ENCODE measurements around the gene CFDP1. TPM values are rescaled to one million over a fixed set of nuclear protein-coding genes. Genes with fewer than 3 reads are reported as not detected.

Gene CFDP1
- total and polyA plus RNA-seq, 2 donors (not counting 3 experiments of a cell fraction or from before 2014, with no cell fraction given), result 17.8 to 53.8 TPM

- no peak overlapping the region for H3K27ac ChIP-seq (ENCODE audit: insufficient read depth, low read depth, low read length)
- dilution Hi-C loops (cut with MboI; ENCODE audit: extremely low pct_ligation_motif_present, low sequenced_read_pairs), result no loop called here
- no peak overlapping the region for H2AFZ ChIP-seq (ENCODE audit: low read depth, low read length)
- intact Hi-C loops (cut with micrococcal nuclease), result loop anchor here (2.0 kb wide), 1 partner anchor 14 kb away; no protein-coding TSS in a partner anchor
- ChIA-PET POLR2A (no interaction called here), CTCF (interaction anchor here (0.7 to 2.6 kb wide), 8 partner anchors 11 to 173 kb away, joined by 3 to 13 read pairs (median 3); no protein-coding TSS in a partner anchor)
- H3K9ac ChIP-seq (replicated peaks; ENCODE audit: extremely low read depth, insufficient read depth, low read length), result no peak overlapping the region
- H3K79me2 ChIP-seq (ENCODE audit: control insufficient read depth, insufficient read depth, low read length), result no peaks in the 10 kb centered on the region
- no peak for FAIRE-seq
- H4K20me1 ChIP-seq (replicated peaks; ENCODE audit: control insufficient read depth, extremely low read depth, insufficient read depth, low read length), result no peaks in the 10 kb centered on the region
- no peaks in the 10 kb centered on the region for H3K9me1 ChIP-seq (replicated peaks; ENCODE audit: control insufficient read depth, extremely low read depth, insufficient read depth, low read length)
- H3K4me2 ChIP-seq (ENCODE audit: insufficient read depth, low read length), result no peak overlapping the region
- peak; percentile 40 for DNase-seq (ENCODE audit: low read depth, low spot score)
- no peak for TF ChIP-seq POLR2AphosphoS5 (IDR thresholded peaks at IDR 0.05; ENCODE audit: insufficient read depth, low read depth, low read length)
- TF ChIP-seq EZH2 (IDR thresholded peaks at IDR 0.05; ENCODE audit: borderline replicate concordance, low read depth, low read length, severe bottlenecking), result no peak
- TF ChIP-seq JUN (IDR thresholded peaks at IDR 0.05; ENCODE audit: borderline replicate concordance, insufficient read depth, insufficient read length, low read depth), result no peak
- no peak for TF ChIP-seq POLR2A (IDR thresholded peaks at IDR 0.05; ENCODE audit: low read depth, low read length)
- no peaks in the 10 kb centered on the region for H3K27me3 ChIP-seq (ENCODE audit: control insufficient read depth in 2 of 2, insufficient read depth in 2 of 2, low read length in 2 of 2)
- no TSS peak for BruUV-seq (replicated peaks)
- H3K9me3 ChIP-seq (replicated peaks; ENCODE audit: control insufficient read depth, insufficient read depth, low read length), result no peaks in the 10 kb centered on the region
- H3K36me3 ChIP-seq (ENCODE audit: control insufficient read depth in 2 of 2, extremely low read depth in 1 of 2, insufficient read depth in 2 of 2, low read length in 2 of 2), result no peaks in the 10 kb centered on the region
- H3K4me1 ChIP-seq (ENCODE audit: control insufficient read depth, extremely low read depth, insufficient read depth, low read length), result peaks cover 3% of the 10 kb centered on the region
- no peak overlapping the region for H3K4me3 ChIP-seq (replicated peaks in 1 of 3; ENCODE audit: insufficient read depth in 1 of 3, low read depth in 1 of 3, low read length in 3 of 3)
Measured at GRCh38 chr16:75372236-75372856, 61.0 kb downstream of the CFDP1 start.

- intact Hi-C loops (cut with micrococcal nuclease), result no loop called here
- Histone ChIP-seq H3K9me3 (replicated peaks; ENCODE audit: control insufficient read depth, insufficient read depth, low read length) (no peaks in the 10 kb centered on the region), H3K9ac (replicated peaks; ENCODE audit: extremely low read depth, insufficient read depth, low read length) (no peak overlapping the region), H3K79me2 (ENCODE audit: control insufficient read depth, insufficient read depth, low read length) (no peaks in the 10 kb centered on the region), H3K27me3 (ENCODE audit: control insufficient read depth in 2 of 2, insufficient read depth in 2 of 2, low read length in 2 of 2) (no peaks in the 10 kb centered on the region), H3K9me1 (replicated peaks; ENCODE audit: control insufficient read depth, extremely low read depth, insufficient read depth, low read length) (no peaks in the 10 kb centered on the region), H2AFZ (ENCODE audit: low read depth, low read length) (no peak overlapping the region), H3K4me1 (ENCODE audit: control insufficient read depth, extremely low read depth, insufficient read depth, low read length) (peaks cover 2% of the 10 kb centered on the region), H3K4me2 (ENCODE audit: insufficient read depth, low read length) (no peak overlapping the region), H3K27ac (ENCODE audit: insufficient read depth, low read depth, low read length) (no peak overlapping the region), H3K4me3 (replicated peaks in 1 of 3; ENCODE audit: insufficient read depth in 1 of 3, low read depth in 1 of 3, low read length in 3 of 3) (no peak overlapping the region), H4K20me1 (replicated peaks; ENCODE audit: control insufficient read depth, extremely low read depth, insufficient read depth, low read length) (no peaks in the 10 kb centered on the region), H3K36me3 (ENCODE audit: control insufficient read depth in 2 of 2, extremely low read depth in 1 of 2, insufficient read depth in 2 of 2, low read length in 2 of 2) (no peaks in the 10 kb centered on the region)
- no peak for DNase-seq (ENCODE audit: low read depth, low spot score)
- FAIRE-seq, result no peak
- dilution Hi-C loops (cut with MboI; ENCODE audit: extremely low pct_ligation_motif_present, low sequenced_read_pairs), result no loop called here
- ChIA-PET CTCF (interaction anchor here (1.0 to 2.6 kb wide), 4 partner anchors 9 to 66 kb away, joined by 3 to 13 read pairs (median 4); no protein-coding TSS in a partner anchor), POLR2A (no interaction called here)
- no TSS peak for BruUV-seq (replicated peaks)
- TF ChIP-seq MAX (IDR thresholded peaks at IDR 0.05; ENCODE audit: insufficient read depth, insufficient read length), result no peak
- no peak for TF ChIP-seq EZH2 (IDR thresholded peaks at IDR 0.05; ENCODE audit: borderline replicate concordance, low read depth, low read length, severe bottlenecking)
- TF ChIP-seq MYC (IDR thresholded peaks at IDR 0.05; ENCODE audit: low read depth, low read length), result no peak
- TF ChIP-seq POLR2AphosphoS5 (IDR thresholded peaks at IDR 0.05; ENCODE audit: insufficient read depth, low read depth, low read length), result no peak
- TF ChIP-seq POLR2A (IDR thresholded peaks at IDR 0.05; ENCODE audit: low read depth, low read length), result no peak
- TF ChIP-seq JUN (IDR thresholded peaks at IDR 0.05; ENCODE audit: borderline replicate concordance, insufficient read depth, insufficient read length, low read depth), result no peak
- TF ChIP-seq GATA2 (IDR thresholded peaks at IDR 0.05; ENCODE audit: insufficient read depth, insufficient read length, low read depth, low read length), result no peak
- TF ChIP-seq, protein P1, sequence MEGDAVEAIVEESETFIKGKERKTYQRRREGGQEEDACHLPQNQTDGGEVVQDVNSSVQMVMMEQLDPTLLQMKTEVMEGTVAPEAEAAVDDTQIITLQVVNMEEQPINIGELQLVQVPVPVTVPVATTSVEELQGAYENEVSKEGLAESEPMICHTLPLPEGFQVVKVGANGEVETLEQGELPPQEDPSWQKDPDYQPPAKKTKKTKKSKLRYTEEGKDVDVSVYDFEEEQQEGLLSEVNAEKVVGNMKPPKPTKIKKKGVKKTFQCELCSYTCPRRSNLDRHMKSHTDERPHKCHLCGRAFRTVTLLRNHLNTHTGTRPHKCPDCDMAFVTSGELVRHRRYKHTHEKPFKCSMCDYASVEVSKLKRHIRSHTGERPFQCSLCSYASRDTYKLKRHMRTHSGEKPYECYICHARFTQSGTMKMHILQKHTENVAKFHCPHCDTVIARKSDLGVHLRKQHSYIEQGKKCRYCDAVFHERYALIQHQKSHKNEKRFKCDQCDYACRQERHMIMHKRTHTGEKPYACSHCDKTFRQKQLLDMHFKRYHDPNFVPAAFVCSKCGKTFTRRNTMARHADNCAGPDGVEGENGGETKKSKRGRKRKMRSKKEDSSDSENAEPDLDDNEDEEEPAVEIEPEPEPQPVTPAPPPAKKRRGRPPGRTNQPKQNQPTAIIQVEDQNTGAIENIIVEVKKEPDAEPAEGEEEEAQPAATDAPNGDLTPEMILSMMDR (IDR thresholded peaks at IDR 0.05; ENCODE audit: extremely low read depth in 1 of 2, insufficient read depth in 1 of 2, low read depth in 1 of 2, low read length in 2 of 2), result no peak
- TF ChIP-seq FOS (IDR thresholded peaks at IDR 0.05; ENCODE audit: borderline replicate concordance, insufficient read depth, low read length), result no peak
Measured at GRCh38 chr16:75371171-75371570, 62.1 kb downstream of the CFDP1 start.
